Activated naive CD8-positive, alpha-beta T cell treated with anti-CD3 and anti-CD28 coated beads for 36 hours (primary cell): ENCODE data around the gene APOB. TPM values are rescaled to one million over a fixed set of nuclear protein-coding genes. Genes with fewer than 3 reads are reported as not detected.

Experiments used
- DNase-seq: peaks from one replicate; pipeline ENCODE4 v3.0.0; 2021
- H3K27ac Mint-ChIP-seq: one replicate; pipeline ENCODE4 v1.8.0; 2022; ENCODE audit warnings: mild to moderate bottlenecking, moderate library complexity, mixed read lengths
- H3K27me3 Mint-ChIP-seq: one replicate; pipeline ENCODE4 v1.8.0; 2022; ENCODE audit warnings: mild to moderate bottlenecking, mixed read lengths
- H3K36me3 Mint-ChIP-seq: one replicate; pipeline ENCODE4 v1.8.0; 2021; ENCODE audit warnings: mild to moderate bottlenecking, mixed read lengths
- H3K4me1 Mint-ChIP-seq: one replicate; pipeline ENCODE4 v1.8.0; 2021; ENCODE audit warnings: mixed read lengths
- H3K4me3 Mint-ChIP-seq: one replicate; pipeline ENCODE4 v1.8.0; 2022; ENCODE audit warnings: mild to moderate bottlenecking, moderate library complexity, mixed read lengths
- H3K9me3 Mint-ChIP-seq: one replicate; pipeline ENCODE4 v1.8.0; 2022; ENCODE audit warnings: mixed read lengths
- total RNA-seq, 2 experiments: library from RNA; stranded (reverse); gene quantifications; one replicate each; pipeline ENCODE4 v1.2.3, GENCODE V29; 2021

APOB gene
- total RNA-seq, 2 experiments from 2014 or later = not detected

DNA sequence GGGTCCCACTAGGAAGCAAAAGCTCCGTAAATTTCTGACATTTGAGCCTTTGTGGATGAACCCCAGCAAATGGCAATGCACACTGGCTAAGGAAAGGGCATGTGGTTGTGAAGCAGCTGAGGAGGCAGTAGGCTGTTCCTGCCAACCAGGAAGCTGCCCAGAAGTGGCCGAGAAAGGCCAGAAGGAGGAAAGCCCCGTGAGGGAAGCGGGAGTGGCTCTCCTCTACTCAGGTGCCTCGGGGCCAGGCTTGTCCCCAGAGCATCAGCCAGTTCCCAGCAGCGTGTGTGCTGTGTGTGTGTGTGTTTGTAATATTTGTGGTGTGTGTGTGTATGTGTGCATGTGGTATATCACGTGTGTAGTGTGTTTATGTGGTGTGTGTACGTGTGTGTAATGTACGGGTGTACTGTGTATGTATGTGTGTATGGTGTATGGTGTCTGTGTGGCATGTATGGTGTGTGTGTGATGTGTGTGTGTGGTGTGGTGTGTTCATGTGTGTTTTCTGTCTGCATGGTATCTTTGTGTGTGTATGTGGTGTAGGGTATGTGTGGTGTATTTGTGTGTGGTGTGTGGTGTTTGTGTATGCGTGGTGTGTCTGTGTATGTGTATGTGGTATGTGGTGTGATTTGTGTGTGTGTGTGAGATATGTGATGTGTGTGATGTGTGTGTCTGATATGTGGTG lies 90.6 kb downstream of the APOB start:
- Mint-ChIP-seq H3K27me3 (no peaks in the 10 kb centered on the region), H3K4me1 (no peaks in the 10 kb centered on the region), H3K36me3 (no peaks in the 10 kb centered on the region), H3K9me3 (no peaks in the 10 kb centered on the region), H3K4me3 (no peak overlapping the region), H3K27ac (no peak overlapping the region)
- no peak for DNase-seq

Other genes starting within 250 kb of the APOB start
- 10 to 100 TPM; 24.7 to 27.3 TPM for gene LDAH, start 221.0 kb downstream of the APOB start, total RNA-seq
- gene TDRD15, start 79.9 kb upstream of the APOB start, total RNA-seq = not detected